GM21717 (cell line): Measurements from ENCODE around the gene ARFGEF3.
"Not testable (repeated sequence)": the region's sequence is repeated elsewhere in the genome, so short reads cannot be mapped to it uniquely, and the experiment has no call there.

ENCODE experiments used
- ATAC-seq: cut with Tn5 transposase; IDR thresholded peaks from one replicate; pipeline ENCODE4 v1.9.1; 2021; ENCODE audit warnings: mild to moderate bottlenecking, moderate library complexity; ENCODE audit not compliant: unreplicated experiment

ARFGEF3 gene

DNA sequence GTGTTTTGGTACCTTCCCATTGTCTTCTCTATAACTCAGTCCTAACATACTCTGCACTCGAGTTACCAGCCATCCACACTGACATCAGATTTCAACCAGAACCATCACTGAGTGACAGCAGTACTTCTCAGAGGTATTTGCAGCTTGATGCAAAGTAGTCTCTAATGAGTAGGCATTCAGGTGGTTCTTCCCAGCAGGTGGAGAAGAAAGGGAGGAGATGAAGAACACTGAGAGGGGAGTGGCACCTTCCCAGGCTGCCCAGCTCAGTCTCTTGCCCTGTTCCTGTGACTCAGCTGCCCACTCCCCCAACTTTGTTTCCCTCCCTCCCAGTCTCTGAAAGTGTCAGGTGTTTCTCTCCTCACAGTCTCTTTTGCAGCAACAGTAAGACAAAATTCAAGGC, 177.3 kb downstream of the ARFGEF3 start:
- no peak for ATAC-seq

DNA sequence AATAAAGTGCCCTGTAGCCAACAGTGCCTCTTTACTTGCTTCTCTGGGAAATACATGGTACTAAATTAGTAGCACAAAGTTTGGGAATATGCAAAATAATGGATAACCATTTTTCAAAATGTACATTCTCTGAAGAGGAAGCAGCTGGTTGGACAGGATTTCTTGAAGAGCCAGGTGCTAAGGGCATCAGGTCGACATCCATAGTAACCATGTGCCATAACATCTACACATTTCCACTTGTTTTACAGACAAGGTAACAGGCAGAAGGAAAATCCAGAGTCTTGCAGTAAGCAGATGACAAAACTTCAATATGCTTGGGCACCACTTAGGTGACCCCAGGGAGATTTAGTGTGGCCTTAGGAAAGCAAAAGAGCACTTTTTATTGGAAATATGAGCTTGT, 179.4 kb downstream of the ARFGEF3 start:
- ATAC-seq = no peak

DNA sequence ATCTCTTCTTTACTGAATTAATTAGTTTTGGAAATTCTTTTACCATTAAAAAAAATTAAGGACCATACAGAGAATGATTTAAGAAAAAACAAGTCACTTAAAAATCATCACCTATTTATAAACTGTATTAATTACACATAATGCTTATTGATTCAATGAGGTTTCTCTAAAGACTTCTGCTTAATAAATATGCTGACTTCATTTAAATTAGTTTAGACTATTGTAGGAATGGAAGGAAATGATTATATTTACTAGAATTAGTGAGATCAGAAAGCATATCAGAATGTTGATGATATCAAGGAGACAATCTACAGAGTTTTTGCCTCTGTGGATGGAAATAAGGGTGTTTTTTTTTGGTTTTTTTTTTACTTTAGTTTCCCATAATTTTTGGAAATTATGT, 181.4 kb downstream of the ARFGEF3 start:
- ATAC-seq = no peak

DNA sequence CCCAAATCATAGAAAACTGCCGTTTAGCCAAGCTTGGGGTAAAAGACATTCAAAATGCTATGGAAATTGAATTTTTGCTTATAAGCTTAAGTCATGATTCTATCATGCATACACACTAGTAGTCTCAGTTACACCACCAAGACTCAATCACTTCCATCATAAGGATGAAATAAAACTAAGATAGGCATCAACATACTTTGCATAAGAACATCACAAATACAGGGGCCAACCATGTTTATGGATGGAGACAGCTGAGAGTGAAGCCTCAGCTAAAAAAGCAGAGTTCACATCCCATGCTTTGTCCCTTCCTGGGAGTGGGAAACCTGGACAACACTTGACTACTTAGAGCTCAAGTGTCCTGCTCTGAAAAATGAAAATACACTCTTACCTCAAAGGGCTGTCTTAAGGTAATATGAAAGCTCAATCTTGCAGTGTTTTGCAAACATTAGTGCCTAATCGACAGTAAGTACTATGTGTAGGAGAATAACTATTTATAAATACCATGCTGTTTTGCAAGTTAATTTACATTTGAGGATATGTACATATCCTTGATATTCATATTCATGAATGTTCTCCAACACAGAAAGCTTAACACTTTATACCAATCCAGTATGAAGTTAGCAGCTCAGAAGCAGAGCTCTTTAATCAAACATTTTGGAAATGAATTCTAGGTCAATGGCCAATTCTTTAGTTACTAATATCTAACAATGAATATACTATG, 184.0 kb downstream of the ARFGEF3 start:
- ATAC-seq = no peak

DNA sequence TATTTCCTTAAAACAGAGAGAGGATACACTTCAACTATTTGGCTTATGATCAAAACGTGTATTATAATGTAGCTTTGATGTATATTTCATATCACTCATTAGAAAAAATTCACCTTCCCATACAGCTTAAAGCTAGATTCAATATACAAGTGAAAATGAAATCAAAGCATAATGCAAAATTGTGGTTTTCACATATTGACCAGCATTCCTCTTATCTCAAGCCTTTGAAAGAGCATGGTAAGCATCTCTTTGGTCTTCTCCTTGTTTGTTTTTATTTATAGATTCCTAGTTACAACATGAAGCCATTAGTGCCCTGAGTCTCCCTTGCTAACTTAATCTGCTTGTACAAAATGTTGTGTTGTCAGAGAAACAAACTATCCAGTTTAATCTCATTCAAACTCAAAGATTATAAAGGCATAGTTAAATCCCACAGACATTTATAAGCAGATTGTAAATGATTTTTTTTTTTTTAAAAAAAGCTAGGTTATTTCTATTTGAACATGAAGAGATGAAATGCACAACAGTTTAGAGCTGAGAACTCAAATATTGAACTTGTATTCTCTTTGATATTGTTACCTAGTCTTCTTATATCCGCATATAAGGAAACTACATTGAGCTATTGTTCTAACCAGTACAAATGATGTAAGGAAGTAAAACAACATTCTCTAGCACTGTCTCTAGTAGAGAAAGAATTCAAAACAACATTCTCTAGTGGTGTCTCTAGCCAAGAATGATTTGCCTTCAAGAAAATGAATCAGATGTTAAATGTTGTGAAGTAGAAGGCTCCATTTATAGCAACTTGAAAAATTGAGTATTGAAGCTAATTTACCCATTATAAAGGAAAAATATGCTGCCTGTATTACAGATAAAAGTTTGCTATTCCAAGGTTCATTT, 184.8 kb downstream of the ARFGEF3 start:
- no peak for ATAC-seq

DNA sequence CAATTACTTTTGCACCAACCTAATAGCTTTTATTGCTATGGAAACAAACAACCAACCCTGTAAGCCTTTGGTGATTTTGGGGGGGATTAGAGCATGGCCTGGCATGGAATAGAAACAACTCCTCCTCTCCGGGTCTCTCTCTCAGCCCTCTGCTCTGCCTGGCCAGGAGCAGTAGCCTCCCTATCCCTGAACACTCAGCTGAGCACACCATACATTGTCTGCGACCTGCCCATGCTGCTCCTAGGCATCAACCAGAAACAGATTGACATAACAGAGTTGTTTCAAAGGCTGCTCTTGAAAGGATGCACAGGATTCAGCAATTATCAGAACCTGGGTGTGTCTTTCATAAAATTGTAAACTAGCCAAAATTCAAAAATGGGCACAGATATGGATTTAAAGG, 186.1 kb downstream of the ARFGEF3 start:
- no peak for ATAC-seq

DNA sequence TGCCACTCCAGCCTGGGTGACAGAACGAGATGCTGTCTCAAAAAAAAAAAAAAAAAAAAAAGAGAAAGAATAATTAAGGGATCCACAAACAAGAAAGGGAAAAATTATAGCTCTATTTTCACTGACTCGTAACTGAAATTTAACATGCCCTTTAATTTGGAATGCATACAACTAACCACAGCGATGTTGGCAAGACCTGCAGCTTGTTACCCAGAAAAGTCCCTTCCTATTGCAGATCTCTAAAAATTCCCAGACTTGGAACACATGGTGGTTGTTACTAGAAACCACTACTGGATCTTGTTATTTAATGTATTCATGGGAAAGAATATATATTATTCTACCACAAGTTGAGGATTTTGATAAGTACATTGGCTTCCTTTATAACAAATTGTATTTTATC, 188.2 kb downstream of the ARFGEF3 start:
- ATAC-seq = no peak

DNA sequence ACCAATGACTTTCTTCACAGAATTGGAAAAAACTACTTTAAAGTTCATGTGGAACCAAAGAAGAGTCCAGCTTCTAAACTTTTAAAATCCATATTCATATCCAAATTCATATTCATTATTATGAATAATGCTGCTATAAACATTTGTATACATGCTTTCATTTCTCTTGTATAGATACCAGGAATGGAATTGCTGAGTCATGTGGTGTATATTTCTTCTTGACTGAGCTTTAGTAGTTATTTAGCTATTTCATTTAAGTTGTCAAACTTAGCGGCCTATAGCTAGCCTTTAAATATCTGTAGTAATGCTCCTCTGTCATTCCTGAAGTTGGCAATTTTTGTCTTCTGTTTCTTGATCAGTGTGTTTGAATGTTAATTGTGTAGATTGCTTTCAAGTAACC, 196.2 kb downstream of the ARFGEF3 start:
- no peak for ATAC-seq

DNA sequence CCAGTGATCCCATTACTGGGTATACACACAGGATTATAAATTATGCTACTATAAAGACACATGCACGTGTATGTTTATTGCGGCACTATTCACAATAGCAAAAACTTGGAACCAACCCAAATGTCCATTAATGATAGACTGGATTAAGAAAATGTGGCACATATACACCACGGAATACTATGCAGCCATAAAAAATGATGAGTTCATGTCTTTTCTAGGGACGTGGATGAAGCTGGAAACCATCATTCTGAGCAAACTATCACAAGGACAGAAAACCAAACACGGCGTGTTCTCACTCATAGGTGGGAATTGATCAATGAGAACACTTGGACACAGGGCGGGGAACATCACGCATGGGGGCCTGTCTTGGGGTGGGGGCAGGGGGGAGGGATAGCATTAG, 206.9 kb downstream of the ARFGEF3 start:
- not testable (repeated sequence) for ATAC-seq

DNA sequence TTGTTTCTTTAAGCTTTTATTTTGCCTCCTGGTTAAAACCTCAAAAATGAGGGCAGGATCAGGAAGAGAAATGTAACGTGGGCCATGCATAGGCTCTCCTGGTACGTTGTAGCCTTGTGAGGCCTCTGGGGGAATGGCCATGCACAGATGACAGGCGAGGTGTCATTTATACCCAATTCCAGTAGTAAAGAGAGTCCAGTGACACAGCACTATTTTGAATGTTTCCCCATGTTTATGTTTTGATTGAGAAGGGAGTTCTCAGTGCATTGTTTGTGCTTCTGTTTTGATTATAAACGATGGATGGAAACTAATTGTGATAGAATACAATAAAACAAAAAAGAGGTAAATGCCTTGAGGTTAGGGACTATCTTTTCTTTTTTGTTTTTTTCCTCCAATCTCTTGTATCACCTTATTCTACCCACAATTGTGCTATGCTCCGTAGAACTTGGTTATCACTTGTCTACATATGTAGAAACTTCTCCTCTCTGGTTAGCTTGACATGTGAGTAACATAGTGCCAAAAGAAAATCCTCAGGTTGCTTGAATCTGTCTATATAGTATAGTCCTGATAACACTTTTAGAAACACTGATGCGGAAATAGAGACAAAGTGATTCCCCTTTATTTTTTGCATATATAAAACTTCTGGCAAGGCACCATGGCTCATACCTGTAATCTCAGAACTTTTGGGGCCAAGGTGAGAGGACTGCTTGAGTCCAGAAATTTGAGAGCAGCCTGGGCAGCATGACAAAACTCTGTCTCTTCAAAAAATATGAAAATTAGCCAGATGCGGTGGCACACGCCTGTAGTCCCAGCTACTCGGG, 209.1 kb downstream of the ARFGEF3 start:
- ATAC-seq = no peak

DNA sequence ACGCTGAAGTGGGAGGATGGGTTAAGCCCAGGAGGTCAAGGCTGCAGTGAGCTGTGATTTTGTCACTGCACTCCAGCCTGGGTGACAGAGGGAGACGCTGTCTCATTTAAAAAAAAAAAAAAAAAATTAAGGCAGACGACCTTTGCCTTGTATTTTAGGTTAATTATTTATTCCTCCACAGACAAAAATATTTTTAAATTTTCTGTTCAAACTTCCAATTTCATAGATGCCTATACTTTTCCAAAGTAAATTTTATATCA, 209.6 kb downstream of the ARFGEF3 start:
- no peak for ATAC-seq

DNA sequence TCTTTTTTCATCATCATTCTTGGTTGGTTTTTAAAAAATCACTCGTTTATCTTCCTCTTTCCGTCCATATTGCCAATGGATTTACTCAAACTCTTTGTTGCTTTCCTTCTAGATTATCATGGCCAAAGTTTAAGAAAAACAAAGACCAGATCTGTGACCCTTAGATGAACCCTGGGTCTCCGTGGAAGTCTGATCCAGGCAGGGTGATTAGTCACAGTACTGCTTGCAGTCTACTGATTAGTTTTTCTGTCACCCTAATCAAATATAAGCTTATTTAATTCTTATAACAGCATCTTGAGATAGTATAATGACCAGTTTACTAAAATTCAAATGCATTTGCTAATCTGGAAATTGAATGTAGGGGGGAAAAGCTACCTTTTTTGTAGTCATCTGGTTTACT, 210.0 kb downstream of the ARFGEF3 start:
- ATAC-seq = no peak

DNA sequence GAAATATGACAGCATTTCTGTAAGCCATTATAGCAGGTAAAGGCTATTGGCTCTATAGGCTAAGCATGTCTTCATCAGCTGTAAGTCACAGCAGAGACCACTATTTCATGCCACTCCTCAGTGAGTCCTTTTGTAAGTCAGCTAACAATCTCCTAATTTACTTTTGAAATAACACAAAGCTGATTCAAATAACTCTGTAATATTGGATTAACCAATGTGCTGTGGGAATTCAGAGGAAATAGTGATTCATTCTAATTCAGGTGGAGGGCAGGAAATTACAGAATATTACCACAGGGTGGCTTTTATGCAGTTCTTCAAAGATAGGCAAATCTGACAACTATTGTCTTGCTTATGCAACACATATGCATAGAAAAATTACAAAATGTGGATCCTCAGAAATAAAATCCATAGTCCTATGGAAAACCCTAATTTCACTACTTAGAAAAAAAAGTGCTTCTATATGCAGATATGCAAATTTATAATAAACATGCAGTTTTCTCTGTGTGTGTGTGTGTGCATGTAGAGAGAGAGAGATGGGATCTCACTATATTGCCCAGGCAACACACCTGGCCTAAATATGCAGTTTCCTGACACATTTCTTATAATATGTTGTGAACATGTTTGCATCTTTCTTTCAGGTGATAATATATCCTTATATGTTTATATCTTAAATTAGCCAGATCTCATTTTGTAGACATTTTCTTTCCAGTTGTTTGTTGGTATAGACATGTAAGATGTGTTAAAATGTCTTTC, 211.1 kb downstream of the ARFGEF3 start:
- ATAC-seq = no peak

DNA sequence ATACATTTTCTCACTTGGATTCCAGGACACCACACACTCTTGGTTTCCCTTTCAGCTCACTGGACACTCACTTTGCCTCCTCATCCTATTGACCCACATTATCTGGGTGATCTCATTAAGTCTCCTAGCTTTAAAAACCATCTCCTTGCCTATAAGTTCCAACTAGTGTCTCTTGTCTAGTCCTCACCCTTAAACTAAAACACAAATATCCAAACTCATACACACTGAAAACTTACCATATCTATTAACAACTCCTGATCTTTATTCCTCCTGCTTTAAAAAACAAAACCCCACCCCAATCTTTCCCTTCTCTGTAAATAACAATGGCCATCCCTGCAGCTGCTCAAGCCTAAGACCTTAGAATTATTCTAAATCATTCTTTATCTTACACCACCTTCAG, 212.5 kb downstream of the ARFGEF3 start:
- ATAC-seq = no peak

DNA sequence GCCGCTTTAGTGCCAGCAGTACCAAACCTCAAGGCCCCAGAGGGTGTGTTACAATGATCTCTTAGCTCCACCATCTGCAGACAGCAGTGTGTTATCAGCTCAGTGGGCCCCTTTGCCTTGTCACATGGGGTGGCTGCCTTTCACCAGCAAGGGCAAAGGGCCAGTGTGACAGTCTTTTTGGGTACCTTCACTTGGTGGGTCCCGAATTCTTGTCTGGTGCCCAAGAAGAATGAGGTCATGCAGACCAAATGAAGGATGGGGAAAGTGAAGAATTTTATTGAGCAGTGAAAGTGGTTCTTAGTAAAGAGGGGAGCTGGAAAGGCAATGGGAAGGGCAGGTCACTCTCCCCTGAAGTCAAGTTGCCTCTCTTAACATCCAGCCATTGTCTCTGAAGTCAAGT, 213.1 kb downstream of the ARFGEF3 start:
- ATAC-seq = no peak

DNA sequence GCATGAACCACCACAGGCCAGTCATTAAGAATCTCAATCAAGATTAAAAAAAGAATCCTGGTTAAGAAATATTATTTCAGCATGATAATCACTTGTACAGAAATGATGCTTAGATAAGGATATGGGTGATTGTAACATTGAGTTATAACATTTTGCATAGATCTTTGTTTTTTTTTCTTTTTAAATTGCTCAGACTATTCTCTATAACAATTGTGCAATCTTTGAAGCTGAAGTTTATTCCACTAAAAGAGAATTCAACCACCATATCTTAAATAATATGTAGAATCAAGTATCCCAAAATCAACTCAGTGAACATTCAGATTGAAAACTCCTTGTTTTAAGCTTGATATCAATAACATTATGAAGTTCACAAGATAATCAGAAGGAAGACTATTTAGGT, 215.3 kb downstream of the ARFGEF3 start:
- ATAC-seq = no peak

DNA sequence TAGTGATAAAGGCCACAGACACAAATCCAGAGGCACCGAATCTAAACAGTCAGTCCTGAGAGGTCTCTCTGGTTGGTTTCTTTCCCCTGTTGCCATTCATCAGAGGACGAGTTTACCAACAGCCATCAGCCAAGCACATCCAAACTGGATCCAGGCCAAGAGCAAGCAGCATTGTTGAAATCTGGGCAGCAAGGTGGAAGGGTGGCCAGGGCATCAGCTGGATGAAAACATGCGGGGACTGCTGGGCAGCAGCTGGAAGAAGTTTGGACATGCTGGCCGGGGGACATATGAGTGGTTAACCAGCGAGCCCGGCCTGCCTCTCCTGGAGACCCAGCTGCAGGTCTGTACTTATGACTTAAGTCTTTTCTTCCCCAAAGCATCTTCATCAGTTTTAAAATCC, 216.1 kb downstream of the ARFGEF3 start, which contains the start of gene SMIM28:
SMIM28 (plus strand) TSS at position 62 of the 400 bp plus-strand sequence; CDS start at position 230, 168 bp downstream.
- ATAC-seq = no peak

DNA sequence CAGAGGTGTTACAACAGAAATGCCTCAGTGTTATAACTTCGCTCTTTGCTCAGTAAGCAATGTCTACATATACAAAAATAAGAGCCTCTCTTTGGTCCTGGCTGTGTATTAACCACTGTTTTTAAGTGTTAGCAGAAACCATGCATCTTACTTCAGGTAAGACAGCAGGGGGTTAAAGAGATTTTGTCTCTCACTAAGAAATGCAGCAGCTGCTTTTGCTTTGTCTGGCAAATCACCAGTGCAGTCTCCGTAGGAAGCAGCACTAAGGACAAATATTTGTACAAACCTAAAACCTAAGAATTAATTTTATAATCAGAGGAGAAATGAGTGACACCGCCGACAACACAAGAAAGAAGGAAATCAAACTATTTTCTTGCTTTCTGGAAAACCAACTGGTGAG, 216.7 kb downstream of the ARFGEF3 start:
- no peak for ATAC-seq

DNA sequence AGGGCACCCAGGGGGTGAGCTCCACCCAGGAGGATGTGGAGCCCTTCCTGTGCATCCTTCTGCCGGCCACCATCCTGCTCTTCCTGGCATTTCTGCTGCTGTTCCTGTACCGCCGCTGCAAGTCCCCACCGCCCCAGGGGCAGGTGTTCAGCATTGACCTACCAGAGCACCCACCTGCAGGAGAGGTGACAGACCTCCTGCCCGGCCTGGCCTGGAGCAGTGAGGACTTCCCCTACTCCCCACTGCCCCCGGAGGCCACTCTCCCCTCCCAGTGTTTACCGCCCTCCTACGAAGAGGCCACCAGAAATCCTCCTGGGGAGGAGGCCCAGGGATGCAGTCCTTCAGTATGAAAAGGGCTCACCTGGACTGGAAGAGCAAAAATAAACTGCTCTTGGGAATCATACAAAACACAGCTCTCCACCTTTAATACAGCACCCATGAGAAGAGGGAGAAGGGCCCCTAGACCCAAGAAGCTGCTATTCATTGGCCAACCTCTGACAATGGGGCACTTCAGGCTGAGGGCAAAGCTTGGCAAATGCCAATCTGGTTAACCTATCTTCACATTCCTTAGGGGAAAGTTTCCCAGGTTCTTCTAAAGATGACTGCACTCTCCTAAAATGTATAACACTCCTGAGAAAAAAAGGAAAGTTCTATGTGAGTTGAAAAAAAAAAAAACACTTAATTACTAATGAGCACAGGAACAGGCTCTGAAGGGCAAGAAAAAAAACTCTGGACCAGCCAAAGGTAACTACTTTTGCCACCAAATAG, 220.9 kb downstream of the ARFGEF3 start:
- no peak for ATAC-seq

DNA sequence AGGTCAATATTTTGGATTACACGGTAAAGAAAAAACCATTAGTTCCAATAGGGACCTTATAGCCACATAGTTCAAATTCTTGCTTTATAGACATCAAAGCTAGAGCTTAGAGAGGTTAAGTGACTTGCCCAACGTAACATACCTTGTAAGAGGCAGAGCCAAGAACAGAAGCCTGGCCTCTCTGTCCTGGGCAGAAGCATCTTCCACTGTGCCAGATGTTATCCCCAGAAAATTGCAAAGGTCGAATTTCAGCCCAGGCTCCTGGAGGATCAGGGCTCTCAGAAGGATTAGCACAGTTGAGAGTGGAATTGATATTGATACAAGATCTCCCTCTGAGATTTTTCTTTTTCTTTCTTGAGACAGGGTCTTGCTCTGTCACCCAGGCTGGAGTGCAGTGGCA, 222.0 kb downstream of the ARFGEF3 start:
- no peak for ATAC-seq
